ENCODE measurements around the gene BCL2L15.

GRCh38 chr1:113904293-113904673, 16.9 kb upstream of the BCL2L15 start:
- TF ChIP-seq GATA3 (IDR thresholded peaks at IDR 0.05; ENCODE audit: low read depth, low read length) (no peak), GATA2 (IDR thresholded peaks at IDR 0.05; ENCODE audit: low read depth, low read length) (no peak)
